GM19372 (cell line): ENCODE data around the gene FERMT2.

Experiments
- ATAC-seq: cut with Tn5 transposase; IDR thresholded peaks from one replicate; pipeline ENCODE4 v1.9.1; 2021; ENCODE audit warnings: mild to moderate bottlenecking, low read depth, moderate library complexity; ENCODE audit not compliant: unreplicated experiment

Gene FERMT2

DNA sequence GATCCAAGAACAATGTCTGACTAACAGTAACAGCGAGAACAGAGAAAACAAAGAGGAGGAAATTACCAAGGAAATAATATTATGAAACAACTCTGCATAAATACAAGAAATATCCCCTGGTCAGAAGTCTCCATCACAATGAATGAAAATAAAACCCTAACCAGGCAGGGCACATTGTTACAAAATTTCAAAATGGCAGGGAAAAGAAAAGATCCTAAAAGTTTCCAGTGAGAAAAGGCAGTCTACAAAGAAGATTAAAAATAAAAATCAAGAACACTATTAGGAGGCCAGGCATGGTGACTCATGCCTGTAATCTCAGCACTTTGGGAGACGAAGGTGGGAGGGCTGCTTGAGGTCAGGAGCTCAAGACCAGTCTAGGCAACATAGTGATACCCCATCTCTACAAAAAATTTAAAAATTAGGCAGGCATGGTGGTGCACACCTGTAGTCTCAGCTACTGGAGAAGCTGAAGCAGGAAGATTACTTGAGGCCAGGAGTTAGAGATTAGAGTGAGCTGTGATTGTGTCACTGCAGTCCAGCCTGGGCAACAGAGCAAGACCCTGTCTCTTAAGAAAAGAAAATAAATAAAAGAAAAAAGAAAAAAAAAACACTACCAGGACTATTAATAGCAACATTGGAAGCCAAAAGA, 47.8 kb downstream of the FERMT2 start:
- ATAC-seq: no peak

DNA sequence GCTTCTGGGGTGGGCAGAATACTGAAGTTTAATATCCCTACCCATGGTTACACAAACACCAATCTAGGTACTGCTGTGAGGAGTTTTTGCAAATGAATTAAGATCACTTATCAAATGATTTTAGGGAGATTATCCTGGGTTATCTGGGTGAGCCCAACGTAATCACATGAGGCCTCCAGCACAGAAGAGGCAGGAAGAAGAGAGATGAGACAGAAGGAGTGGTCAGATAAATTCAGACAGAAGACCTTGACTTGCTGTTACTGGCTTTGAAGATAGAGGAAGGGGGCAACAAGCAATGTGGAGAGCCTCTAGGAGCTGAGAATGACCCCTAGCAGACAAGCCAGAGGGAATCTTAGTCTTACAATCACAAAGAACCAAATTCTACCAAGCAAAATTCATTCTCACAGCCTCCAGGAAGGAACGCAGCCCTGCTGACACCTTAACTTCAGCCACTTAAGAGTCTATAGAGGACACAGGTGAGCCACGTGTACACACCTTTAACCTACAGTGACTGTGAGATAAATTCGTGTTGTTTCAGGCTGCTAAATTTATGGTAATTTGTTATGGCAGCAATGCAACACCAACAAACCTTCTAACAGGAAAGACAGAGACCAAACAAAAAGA, 49.4 kb downstream of the FERMT2 start:
- no peak for ATAC-seq

DNA sequence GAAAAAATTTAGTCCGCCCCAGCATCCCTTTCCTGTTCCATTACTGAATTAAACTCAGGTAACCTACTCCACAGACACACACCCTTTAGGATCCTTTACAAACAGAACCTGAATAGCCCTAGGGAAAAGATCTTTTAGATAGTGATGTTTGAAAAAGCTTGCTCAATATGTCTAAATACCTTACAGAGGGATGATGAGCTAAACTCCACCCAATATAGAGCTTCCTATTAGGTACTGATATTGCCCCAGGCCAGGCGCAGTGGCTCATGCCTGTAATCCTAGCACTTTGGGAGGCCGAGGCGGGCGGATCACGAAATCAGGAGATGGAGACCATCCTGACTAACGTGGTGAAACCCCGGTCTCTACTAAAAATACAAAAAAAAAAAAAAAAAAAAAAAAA, 50.1 kb downstream of the FERMT2 start:
- ATAC-seq: no peak

DNA sequence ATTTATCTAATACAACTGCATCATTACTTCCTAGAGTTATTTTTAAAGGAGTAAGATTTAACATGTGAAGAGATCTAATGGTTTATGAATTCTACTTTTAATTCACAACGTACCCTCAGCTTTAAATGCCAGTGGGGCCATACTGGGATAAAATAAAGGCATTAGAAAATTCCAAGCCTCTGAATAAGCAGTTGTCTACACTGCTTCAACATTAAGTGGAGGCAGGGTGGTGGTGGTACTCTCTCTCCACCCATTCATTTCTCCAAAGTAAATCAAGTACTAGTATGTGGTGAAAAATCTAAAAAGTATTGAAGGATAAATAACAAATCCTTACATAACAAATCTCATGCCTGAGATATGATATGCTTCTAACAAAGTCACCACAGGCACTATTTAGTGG, 52.4 kb downstream of the FERMT2 start:
- no peak for ATAC-seq

DNA sequence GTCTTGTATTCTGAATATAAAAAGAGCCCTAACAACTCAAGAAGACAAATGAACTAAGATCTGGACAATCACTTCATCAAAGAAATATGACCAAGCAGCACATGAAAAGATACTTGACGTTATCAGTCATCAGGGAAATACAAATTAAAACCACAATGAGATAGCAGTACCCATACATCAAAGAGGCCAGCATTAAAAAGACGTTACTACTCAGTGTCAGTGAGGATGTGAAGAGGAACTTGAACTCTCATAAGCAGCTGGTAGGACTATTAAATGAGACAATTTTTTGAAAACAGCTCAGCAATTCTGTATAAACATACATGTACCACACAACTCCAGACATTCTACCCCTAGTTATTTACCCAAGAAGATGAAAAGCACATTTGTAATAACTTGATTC, 55.9 kb downstream of the FERMT2 start:
- ATAC-seq: no peak

DNA sequence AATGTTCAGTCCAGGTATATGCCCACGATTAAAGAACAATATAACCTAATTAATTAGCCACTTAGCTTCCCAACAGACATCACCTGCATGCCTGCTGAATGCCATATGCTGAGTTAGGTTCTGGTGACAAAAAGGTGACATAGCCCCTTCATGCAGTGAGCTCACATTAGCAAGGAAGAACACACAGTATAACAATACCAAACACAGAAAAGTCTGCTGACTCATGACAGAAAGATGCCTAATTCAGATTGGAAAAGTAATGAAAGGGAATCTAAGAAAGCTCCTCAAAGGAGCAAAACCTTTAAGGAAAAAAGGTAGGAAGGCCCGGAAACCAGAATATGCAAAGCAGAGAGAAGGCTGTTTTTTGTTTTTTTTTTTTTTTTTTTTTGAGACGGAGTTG, 59.0 kb downstream of the FERMT2 start:
- ATAC-seq: no peak

DNA sequence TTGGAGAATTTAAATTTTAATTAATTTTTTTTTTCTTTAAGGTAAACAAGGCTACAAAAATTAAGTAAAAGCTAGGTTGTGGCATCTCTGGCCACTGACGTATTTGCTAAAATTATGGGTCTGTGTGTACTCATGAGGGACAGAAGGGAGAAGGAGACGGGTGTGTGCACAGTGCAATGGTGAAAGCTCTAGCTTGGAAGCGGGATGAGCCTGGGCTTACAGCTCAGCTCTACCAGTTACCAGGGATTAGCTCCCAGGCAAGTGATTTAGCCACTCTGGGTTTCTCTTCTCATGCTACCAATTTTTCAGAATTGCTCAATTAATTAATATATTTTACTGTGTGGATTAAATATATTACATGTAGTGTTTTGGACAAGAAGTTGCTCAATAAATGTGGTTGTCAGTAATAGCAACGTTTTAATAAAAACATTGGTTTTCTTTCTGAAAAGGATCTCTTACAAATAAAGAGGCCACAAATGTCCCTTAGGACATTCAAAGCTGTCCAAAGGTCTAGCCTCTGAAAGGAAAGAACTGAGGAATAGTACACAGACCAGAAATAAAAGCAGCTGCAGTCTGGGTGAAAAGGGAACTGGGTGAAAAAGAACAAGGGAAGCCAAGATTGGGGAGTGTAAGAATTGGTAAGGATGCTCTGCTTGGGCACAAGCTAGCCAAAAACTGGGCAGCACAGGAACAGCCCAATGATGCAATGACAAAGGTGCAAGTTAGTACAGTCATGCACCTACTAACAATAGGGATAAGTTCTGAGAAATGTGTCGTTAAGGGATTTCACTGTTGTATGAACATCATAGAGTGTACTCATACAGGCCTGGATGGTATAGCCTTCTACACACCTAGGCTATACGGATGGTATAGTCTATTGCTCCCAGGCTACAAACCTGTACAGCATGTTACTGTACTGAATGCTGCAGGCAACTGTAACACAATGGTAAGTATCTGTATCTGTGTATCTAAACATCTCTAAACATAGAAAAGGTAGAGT, 61.7 kb downstream of the FERMT2 start:
- no peak for ATAC-seq

DNA sequence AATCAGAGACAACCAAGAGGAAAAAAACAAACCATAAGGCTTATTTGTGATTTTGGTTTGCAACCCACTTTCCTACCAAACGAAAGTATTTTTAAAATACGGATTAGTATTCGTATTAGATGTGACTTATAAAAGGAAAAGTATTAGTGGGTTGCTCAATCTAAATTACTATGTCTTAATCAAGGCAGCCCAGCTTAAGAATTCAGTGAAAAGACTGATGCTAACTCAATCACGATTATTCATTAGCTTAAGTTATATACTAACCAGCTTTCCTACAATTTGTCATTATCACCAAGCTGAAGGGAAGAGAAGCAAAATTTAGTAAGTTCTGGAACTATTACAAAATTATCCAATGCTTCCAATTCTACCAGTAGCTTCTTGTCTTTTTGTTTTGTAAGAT, 62.7 kb downstream of the FERMT2 start:
- no peak for ATAC-seq

DNA sequence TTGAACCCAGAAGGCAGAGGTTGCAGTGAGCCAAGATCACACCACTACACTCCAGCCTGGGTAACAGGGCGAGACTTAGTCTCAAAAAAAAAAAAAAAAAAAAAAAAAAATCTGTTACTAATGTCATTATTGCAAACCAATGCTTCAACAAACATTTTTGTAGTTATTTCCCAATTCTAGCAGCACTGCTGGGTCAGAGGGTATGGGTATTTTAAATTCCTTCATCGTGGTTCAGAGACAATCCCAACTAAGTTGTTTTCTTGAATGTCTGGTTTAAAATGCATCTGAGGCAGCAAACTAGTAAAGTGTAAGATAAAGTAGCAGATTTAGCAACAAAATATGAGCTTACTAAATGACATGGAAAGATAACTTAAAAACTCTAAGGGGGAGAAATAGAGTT, 65.6 kb downstream of the FERMT2 start:
- ATAC-seq: no peak

DNA sequence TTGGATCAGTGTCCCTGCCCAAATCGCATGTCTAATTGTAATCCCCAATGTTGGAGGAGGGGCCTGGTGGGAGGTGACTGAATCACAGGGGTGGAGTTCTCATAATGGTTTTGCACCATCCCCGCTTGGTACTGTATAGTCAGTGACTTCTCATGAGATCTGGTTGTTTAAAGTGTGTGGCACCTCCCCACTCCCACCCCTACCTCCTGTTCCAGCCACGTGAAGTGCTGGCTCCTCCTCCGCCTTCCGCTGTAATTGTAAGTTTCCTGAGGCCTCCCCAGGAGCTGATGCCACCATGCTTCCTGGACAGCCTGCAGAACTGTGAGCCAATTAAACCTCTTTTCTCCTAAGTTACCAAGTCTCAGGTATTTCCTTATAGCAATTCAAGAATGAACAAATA, 67.2 kb downstream of the FERMT2 start:
- ATAC-seq: no peak

DNA sequence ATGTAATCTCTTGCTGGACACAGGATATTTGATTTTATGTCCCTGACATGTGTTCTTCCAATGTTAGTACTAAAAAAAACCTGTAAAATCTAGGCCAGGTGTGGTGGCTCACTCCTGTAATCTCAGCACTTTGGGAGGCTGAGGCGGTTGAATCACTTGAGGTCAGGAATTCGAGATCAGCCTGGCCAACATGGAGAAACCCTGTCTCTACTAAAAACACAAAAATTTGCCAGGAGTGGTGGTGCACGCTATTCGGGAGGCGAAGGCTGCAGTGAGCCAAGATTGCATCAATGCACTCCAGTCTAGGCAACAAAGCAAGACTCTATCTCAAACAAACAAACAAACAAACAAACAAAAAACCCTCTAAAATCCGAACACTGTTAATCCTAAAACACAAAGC, 68.0 kb downstream of the FERMT2 start:
- no peak for ATAC-seq

DNA sequence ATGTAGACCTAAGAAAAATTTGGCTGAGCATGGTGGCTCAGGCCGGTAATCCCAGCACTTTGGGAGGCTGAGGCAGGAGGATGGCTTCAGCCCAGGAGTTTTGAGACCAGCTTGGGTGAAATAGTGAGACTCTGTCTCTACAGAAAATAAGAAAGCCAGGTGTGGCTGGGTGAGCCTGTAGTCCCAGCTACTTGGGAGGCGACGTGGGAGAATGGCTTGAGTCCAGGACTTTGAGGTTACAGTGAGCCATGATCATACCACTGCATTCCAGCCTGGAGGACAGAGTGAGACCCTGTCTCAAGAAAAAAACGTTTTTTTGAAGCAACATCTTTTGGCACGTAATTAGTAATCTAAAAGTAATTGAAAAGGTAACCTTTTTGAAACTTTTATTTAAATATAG, 70.9 kb downstream of the FERMT2 start:
- ATAC-seq: no peak

DNA sequence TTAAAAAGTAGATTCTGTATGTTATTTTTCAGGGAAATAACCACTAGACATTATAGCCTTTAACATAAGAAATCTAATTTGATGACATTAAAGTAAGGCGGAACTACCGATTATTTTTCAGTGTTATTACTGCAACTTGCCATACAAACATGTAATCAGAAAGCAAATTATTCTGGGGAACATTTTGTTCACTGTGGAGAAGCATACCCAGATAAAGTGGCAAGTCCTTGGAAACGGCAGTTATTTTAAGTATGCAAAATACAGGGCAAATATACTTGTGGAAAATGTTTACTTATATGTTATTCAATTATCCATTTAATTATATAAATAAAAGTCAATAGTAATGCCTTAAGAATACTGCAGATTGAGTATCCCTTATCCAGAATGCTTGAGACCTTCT, 71.9 kb downstream of the FERMT2 start:
- ATAC-seq: no peak

DNA sequence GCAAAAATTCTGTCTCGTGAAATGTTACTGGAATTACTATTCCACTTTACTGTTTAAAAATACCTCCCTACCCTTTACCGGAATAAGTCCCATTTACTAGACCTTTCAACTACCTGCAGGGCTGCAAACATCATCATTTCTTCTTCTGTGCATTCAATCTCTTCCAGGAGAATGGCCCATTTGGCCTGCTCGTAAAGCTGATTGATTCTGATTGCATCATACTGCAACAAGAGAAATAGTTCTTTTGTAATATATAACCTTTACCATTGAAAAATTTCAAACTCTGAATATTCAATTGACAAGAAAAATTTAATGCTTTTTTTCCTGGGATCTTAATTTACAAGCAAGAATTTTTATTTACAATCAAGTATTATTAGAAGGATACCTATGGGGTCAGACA, 72.4 kb downstream of the FERMT2 start:
- ATAC-seq: no peak

DNA sequence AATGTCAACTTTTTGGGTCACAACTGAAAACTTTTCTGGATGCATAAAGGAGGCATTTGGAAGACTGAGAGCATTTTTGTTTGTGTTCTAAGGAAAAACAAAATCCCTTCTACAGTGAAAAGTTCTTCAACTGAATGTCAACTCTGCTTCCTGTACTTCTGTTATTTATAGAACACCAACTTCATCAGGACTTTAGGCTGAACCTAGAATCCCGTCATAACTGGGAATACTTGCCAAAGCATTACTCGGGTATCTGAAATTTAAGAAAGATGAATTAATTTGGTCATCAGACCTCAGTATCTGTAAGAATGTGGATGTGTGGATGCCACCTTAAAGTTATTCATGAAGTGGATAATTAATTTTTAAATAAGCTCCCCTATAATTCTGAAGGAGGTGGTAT, 73.2 kb downstream of the FERMT2 start:
- ATAC-seq: no peak

DNA sequence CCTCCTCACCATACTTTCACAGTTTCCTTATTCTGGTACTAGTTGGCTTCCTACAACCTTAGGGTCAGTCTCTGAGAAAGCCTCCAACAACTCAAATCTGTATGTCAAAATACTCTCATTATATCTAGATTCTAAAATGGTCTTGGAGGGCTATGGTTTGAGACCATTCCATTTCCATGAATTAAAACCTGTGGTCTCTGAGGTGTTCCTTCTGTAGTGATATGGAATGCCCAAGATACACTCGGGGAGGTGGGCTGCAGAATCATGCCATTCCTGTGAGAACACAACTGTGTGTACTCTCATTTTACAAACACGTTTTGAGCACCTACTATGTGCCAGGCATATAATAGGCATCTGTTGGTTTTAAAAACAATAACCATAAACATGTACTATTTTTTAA, 74.0 kb downstream of the FERMT2 start:
- ATAC-seq: no peak

DNA sequence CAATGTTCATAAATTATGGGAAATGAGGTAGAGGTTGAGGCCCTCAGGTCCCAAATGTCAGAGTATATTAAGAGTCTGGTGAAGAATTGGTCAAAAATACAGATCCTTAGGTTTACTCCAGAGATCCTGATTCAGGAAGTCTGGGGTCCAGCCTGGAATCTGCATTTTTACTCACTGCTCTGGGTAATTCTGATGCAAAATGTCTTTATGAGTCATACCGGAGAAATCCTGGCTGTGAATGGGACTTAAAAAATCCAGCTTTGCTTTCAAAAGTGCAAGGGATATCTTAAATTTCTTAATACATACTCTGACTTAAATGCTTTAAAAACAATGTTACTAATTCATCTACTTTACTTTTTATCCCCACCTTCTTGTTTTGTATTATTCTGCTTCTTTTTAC, 74.5 kb downstream of the FERMT2 start:
- no peak for ATAC-seq

DNA sequence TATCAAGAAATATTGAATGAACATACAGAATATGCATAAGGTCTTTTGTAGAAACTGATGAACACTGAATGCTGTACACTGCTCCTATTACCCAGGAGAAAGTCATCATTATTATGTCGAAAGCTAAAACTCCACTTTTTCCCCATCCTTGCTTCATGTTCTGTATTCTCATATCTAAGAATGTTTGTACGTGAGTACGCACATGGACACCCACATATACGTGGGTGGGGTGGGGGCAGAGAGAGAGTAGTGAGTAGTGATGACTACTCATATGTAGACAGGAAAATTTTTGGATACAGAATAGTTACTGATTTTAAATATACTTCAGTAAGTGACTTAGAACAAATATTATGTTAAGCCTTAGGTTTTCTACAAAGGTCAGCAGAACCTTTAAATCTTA, 75.1 kb downstream of the FERMT2 start:
- ATAC-seq: no peak

DNA sequence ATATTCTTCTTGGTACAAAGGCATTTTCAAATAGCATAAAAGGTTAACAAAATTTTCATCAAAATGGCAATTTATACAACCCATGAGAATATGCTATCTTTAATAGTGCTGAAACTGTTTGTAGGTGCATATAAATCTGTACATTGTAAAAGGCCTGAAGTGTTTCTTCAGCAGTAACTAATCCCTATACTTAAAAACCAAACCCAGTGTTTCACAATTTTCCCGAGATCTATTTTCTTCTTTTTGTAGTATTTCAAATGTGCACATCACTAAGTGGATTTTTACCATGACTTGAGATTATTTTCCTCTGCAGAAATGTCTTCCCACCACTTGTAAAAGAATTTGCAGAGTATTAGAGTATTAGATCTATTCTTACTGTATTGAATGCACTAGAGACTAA, 76.5 kb downstream of the FERMT2 start:
- ATAC-seq: no peak

DNA sequence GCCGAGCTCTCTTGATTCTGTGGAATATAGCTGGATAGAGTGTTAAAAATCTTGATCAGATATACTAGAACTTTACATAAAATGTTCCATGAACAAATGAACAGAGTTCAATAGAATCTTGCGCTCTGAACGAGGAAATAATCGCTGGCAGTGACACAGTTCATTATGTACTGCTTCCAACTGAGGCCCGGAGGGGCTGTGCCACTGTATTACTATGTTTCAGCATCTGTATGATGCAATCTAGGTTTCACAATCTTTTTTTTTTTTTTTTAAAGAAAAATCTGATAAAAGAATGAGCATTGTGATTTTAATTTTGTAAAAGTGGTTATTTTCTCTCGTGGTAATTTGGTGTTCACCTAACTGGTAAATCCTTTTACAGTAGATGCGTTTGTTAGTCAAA, 77.2 kb downstream of the FERMT2 start:
- ATAC-seq: no peak

DNA sequence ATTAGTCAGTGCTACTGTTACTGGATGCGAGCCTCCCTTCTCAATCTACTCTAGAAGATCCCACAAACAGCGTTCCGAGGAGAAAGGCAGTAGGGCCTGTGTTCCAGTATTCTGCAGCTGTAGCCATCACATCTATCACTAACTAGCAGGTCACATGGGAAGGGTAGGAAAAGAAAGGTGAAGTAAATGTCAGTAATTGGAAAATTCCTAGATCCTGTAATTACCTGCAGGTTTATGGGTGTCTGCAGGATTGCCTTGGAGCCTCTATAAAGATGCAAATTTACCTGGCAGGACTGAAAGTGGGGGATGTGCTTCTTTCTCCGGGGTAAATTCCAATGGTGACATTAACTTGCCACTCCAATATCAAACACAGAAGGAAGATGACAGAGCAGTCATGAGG, 77.8 kb downstream of the FERMT2 start:
- ATAC-seq: no peak

DNA sequence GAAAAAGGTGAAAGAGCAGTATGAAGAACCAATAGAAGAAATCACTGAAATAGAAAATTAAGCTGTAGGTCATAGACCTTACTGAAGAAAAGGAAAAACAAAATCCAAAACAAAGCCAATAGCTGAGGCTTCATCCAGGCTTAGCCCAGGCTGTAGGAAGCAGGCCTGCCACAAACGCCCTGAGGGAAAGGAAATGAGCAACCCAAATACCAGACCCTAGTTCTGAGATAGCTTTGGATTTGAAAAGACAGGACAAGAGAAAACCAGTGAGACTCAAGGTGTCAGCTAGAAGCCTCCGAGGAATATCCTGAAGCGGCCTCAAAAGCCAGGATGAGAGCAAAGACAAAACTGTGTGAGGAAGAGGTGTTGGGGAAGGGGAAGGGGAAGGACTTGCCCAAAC, 79.2 kb downstream of the FERMT2 start:
- no peak for ATAC-seq
